Measurements from ENCODE around the gene FNDC3A.

DNA sequence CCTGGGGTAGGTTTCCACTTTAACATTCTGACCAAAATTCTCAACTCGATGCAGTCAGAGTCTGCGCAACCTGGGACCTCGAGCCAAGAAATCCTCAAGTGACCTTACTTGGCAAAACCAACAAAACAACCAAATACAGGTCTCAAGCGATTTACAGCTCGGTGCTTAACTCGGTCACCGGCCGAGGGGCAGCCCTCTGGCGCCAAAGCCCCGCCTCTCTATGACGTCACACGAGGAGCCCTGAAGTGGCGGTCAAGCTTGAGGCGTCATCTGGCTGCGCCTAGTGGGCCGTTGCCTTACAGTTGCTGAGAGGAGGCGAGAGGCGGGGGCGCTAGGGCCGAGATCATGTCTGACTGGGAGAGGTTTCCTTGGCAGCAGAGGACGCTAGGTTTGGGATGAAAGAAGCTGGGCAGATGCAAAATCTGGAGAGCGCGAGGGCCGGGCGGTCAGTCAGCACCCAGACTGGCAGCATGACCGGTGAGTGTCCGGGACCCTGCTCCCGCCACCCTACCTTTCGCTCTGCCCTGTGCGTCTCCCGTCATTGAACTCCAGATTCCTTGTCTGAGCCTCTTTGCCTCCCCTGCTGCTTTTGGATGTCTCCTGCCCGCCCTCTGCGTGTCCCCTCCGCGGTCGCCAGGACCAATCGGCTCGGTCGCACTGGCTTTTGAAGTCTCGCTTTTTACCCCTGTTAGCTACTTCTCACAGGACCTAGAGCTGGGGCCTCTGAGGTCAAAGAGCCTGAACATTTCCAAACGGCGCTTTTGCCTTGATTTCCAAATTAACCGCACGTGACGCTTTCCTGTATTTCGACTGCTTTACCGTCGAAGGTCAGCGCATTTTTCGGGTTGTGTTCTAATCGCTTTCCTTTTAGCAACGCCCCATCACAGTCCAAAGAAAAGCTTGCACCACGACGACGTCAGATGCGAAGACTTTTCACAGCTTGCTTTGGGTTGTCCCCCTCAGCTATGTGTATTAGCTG lies 272.2 kb downstream of the FNDC3A start, which contains the start of gene CDADC1:
- TF ChIP-seq, protein P1, sequence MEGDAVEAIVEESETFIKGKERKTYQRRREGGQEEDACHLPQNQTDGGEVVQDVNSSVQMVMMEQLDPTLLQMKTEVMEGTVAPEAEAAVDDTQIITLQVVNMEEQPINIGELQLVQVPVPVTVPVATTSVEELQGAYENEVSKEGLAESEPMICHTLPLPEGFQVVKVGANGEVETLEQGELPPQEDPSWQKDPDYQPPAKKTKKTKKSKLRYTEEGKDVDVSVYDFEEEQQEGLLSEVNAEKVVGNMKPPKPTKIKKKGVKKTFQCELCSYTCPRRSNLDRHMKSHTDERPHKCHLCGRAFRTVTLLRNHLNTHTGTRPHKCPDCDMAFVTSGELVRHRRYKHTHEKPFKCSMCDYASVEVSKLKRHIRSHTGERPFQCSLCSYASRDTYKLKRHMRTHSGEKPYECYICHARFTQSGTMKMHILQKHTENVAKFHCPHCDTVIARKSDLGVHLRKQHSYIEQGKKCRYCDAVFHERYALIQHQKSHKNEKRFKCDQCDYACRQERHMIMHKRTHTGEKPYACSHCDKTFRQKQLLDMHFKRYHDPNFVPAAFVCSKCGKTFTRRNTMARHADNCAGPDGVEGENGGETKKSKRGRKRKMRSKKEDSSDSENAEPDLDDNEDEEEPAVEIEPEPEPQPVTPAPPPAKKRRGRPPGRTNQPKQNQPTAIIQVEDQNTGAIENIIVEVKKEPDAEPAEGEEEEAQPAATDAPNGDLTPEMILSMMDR (IDR thresholded peaks at IDR 0.05; ENCODE audit: low read depth, low read length, missing input control) = no peak
- TF ChIP-seq YY1 (IDR thresholded peaks at IDR 0.05) (peak; percentile 67), REST (IDR thresholded peaks at IDR 0.05) (peak; percentile 32), EGR1 (IDR thresholded peaks at IDR 0.05; ENCODE audit: low read depth in 2 of 2) (peak; percentile 33 to 42), SP1 (IDR thresholded peaks at IDR 0.05) (peak; percentile 79), JUND (IDR thresholded peaks at IDR 0.05) (peak; percentile 58 to 61), RAD21 (IDR thresholded peaks at IDR 0.05) (peak; percentile 38 to 42)
- TF ChIP-seq, protein P2, sequence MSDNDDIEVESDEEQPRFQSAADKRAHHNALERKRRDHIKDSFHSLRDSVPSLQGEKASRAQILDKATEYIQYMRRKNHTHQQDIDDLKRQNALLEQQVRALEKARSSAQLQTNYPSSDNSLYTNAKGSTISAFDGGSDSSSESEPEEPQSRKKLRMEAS (IDR thresholded peaks at IDR 0.05) = no peak
